ENCODE results near the gene STS.

DNA sequence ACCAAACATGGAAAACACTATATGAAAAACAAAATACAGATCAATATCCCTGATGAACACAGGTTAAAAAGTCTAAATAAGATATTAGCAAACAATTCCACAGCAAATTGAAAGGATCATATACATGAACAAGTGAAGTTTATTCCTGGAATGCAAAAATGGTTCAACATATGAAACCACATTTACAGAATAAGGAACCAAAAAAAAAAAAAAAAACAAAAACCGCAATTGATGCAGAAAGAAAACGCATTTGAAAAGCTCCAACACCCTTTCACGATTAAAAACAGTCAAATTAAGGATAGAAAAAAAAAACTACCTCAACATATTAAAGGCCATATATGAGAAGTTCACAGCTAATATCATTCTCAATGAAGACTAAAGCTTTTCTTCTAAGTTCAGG lies 45.4 kb upstream of the STS start:
- TF ChIP-seq, protein P1, sequence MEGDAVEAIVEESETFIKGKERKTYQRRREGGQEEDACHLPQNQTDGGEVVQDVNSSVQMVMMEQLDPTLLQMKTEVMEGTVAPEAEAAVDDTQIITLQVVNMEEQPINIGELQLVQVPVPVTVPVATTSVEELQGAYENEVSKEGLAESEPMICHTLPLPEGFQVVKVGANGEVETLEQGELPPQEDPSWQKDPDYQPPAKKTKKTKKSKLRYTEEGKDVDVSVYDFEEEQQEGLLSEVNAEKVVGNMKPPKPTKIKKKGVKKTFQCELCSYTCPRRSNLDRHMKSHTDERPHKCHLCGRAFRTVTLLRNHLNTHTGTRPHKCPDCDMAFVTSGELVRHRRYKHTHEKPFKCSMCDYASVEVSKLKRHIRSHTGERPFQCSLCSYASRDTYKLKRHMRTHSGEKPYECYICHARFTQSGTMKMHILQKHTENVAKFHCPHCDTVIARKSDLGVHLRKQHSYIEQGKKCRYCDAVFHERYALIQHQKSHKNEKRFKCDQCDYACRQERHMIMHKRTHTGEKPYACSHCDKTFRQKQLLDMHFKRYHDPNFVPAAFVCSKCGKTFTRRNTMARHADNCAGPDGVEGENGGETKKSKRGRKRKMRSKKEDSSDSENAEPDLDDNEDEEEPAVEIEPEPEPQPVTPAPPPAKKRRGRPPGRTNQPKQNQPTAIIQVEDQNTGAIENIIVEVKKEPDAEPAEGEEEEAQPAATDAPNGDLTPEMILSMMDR (IDR thresholded peaks at IDR 0.05; ENCODE audit: insufficient read depth, low read depth, low read length), result no peak
- no peak for TF ChIP-seq EZH2 (IDR thresholded peaks at IDR 0.05; ENCODE audit: insufficient read depth, low read length)

Measured in astrocyte (in vitro differentiated cells and primary cell).